Activated CD4-positive, alpha-beta T cell treated with anti-CD3 and anti-CD28 coated beads for 36 hours (primary cell): ENCODE measurements around the gene LIPJ. TPM values are rescaled to one million over a fixed set of nuclear protein-coding genes. Genes with fewer than 3 reads are reported as not detected.

Experiments
- ATAC-seq: fragments of 200-7000 bp; cut with Tn5 transposase; one replicate; pipeline ENCODE4 v1.10.0; 2021; ENCODE audit warnings: mild to moderate bottlenecking, moderate library complexity
- CTCF ChIA-PET: fragments of 350-600 bp; sonication (Branson Sonifier 250); formaldehyde crosslinking; loops from one replicate; lab custom pipeline; 2021; ENCODE audit warnings: antibody characterized with exemption; lab: Charles Lee
- POLR2A ChIA-PET: fragments of 350-600 bp; sonication (Branson Sonifier 250); formaldehyde crosslinking; loops from one replicate; lab custom pipeline; 2021; ENCODE audit warnings: antibody characterized with exemption, inconsistent platforms; lab: Charles Lee
- DNase-seq: peaks from one replicate; pipeline ENCODE4 v3.0.0-alpha.2; 2020
- H3K27ac Mint-ChIP-seq: one replicate; pipeline ENCODE4 v1.8.0; 2021; ENCODE audit warnings: mixed read lengths
- H3K27me3 Mint-ChIP-seq: one replicate; pipeline ENCODE4 v1.8.0; 2021; ENCODE audit warnings: mixed read lengths
- H3K36me3 Mint-ChIP-seq: one replicate; pipeline ENCODE4 v1.8.0; 2021; ENCODE audit warnings: low read depth, mixed read lengths
- H3K4me1 Mint-ChIP-seq: one replicate; pipeline ENCODE4 v1.8.0; 2021; ENCODE audit warnings: mixed read lengths
- H3K4me3 Mint-ChIP-seq: one replicate; pipeline ENCODE4 v1.8.0; 2021; ENCODE audit warnings: mild to moderate bottlenecking, moderate library complexity, mixed read lengths
- H3K9me3 Mint-ChIP-seq: one replicate; pipeline ENCODE4 v1.8.0; 2021; ENCODE audit warnings: low read depth, mixed read lengths
- intact Hi-C, 2 experiments: fragments of 100-400 bp; cut with DNase I in 1 of 2; cut with micrococcal nuclease in 1 of 2; formaldehyde crosslinking; loops; one replicate each; pipeline versions ENCODE4 v1.14.2 to v1.15.1; 2022 to 2024; cut with DNase I, micrococcal nuclease
- total RNA-seq, 2 experiments: library from RNA; stranded (reverse); gene quantifications; one replicate each; pipeline ENCODE4 v1.2.3, GENCODE V29; 2021

LIPJ gene
- total RNA-seq, 2 experiments from 2014 or later = not detected

DNA sequence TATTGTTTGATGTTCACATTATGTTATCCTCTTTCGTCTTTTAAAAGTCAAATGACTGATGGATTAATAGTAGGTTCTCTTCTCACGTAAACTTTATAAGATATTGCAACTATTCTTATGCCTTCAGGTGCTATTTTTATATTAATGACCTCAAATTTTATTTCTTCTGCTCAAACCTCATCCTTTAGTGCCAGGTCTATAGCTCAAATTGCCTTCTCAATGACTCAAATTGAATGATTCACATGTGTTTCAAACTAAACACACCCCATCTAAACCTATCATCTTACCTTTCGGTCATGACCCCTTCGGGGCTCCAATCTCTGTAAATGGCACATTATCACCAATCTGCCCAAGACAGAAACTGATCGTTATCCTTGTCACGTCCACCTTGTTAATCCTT is 55.6 kb downstream of the LIPJ start:
- no peak overlapping the region for H3K27ac Mint-ChIP-seq
- H3K9me3 Mint-ChIP-seq = no peaks in the 10 kb centered on the region
- peaks cover 19% of the 10 kb centered on the region for H3K27me3 Mint-ChIP-seq
- H3K4me3 Mint-ChIP-seq = no peak overlapping the region
- no peak for DNase-seq
- ATAC-seq = no peak
- no peaks in the 10 kb centered on the region for H3K36me3 Mint-ChIP-seq
- ChIA-PET POLR2A (no interaction called here), CTCF (no interaction called here)
- H3K4me1 Mint-ChIP-seq = no peaks in the 10 kb centered on the region
- intact Hi-C loops = no loop called here

DNA sequence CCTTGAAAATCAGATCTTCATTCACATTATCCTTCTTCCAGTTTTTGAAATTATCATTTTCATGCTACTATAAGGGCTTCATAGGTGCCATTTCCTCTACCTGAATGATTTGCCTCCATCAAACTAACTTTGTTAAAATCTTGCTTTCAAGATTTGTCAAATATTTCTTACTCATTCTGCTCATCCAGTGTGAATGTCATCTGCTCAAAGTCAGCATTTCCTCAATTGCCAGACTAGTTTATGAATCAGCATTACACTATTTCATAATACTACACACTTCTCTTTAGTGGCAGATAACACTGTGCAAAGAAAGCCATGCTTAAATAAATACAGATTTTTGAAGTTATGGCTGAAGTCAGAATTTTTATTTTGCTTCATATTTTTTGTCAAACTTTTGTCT is 56.4 kb downstream of the LIPJ start:
- H3K4me1 Mint-ChIP-seq = no peaks in the 10 kb centered on the region
- intact Hi-C loops = no loop called here
- H3K4me3 Mint-ChIP-seq = no peak overlapping the region
- ATAC-seq (peak; percentile 68), DNase-seq (no peak)
- no peaks in the 10 kb centered on the region for H3K9me3 Mint-ChIP-seq
- ChIA-PET CTCF (no interaction called here), POLR2A (no interaction called here)
- H3K36me3 Mint-ChIP-seq = no peaks in the 10 kb centered on the region
- peaks cover 17% of the 10 kb centered on the region for H3K27me3 Mint-ChIP-seq
- no peak overlapping the region for H3K27ac Mint-ChIP-seq

GRCh38 chr10:88647061-88647615 is 60.6 kb downstream of the LIPJ start:
- ATAC-seq = no peak
- no peak overlapping the region for H3K4me3 Mint-ChIP-seq
- intact Hi-C loops = no loop called here
- no peaks in the 10 kb centered on the region for H3K36me3 Mint-ChIP-seq
- peaks cover 18% of the 10 kb centered on the region for H3K27me3 Mint-ChIP-seq
- ChIA-PET CTCF (interaction anchor here (0.6 kb wide), 1 partner anchor 358 kb away, joined by 3 read pairs; no protein-coding TSS in a partner anchor), POLR2A (no interaction called here)
- DNase-seq = no peak
- no peaks in the 10 kb centered on the region for H3K4me1 Mint-ChIP-seq
- no peaks in the 10 kb centered on the region for H3K9me3 Mint-ChIP-seq
- no peak overlapping the region for H3K27ac Mint-ChIP-seq

- DNase-seq (no peak), ATAC-seq (no peak)
- Mint-ChIP-seq H3K9me3 (no peaks in the 10 kb centered on the region), H3K27ac (no peak overlapping the region), H3K4me1 (no peaks in the 10 kb centered on the region), H3K4me3 (no peak overlapping the region), H3K27me3 (peaks cover 19% of the 10 kb centered on the region), H3K36me3 (no peaks in the 10 kb centered on the region)
- ChIA-PET CTCF (interaction anchor here (0.6 to 1.5 kb wide), 3 partner anchors 16 to 135 kb away, joined by 3 read pairs; no protein-coding TSS in a partner anchor), POLR2A (no interaction called here)
- intact Hi-C loops = no loop called here
Observed at GRCh38 chr10:88651101-88651551, 64.6 kb downstream of the LIPJ start.

DNA sequence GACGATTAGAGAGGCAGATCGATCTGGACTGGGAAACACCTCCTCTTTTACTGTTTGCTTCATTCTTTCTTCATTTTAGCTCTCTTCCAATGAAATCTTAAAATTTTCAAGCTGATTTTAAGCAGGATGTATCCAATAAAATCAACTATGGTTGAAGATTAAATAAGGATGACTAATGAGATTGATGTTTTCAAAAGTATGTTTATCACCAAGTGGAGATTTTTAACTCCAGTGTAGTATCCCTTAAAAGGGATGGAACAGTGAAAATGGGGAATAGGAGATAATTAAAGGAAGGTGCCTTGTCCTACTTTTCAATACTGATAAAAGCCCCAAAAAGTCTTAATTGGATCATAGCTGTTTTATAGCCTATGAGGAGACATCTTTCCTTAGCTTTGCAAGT is 66.1 kb downstream of the LIPJ start:
- Mint-ChIP-seq H3K27me3 (peaks cover 15% of the 10 kb centered on the region), H3K36me3 (no peaks in the 10 kb centered on the region), H3K9me3 (no peaks in the 10 kb centered on the region), H3K4me3 (no peak overlapping the region), H3K27ac (no peak overlapping the region), H3K4me1 (no peaks in the 10 kb centered on the region)
- CTCF ChIA-PET = interaction anchor here (0.6 to 1.8 kb wide), 3 partner anchors 9 to 17 kb away, joined by 3 to 6 read pairs (median 6); no protein-coding TSS in a partner anchor
- no peak for ATAC-seq
- intact Hi-C loops = no loop called here
- POLR2A ChIA-PET = no interaction called here
- DNase-seq = no peak

Other genes starting within 250 kb of the LIPJ start
- 1 to 10 TPM; 4.3 to 4.4 TPM for gene RNLS, start 3.4 kb upstream of the LIPJ start, total RNA-seq
- not detected for gene LIPF, start 77.7 kb downstream of the LIPJ start, total RNA-seq
- gene LIPK, start 119.5 kb downstream of the LIPJ start, total RNA-seq = not detected
- not detected for gene LIPN, start 173.3 kb downstream of the LIPJ start, total RNA-seq
- not detected for gene LIPM, start 216.0 kb downstream of the LIPJ start, total RNA-seq